GM12801 (cell line): ENCODE data around the gene NPAS2.

ENCODE experiments used
- TF ChIP-seq, protein P1 (sequence below): IDR thresholded peaks from one replicate; pipeline ENCODE4 v1.5.1; 2011; ENCODE audit warnings: control low read depth; ENCODE audit not compliant: insufficient read length; ENCODE audit errors: extremely low read depth

Gene NPAS2

DNA sequence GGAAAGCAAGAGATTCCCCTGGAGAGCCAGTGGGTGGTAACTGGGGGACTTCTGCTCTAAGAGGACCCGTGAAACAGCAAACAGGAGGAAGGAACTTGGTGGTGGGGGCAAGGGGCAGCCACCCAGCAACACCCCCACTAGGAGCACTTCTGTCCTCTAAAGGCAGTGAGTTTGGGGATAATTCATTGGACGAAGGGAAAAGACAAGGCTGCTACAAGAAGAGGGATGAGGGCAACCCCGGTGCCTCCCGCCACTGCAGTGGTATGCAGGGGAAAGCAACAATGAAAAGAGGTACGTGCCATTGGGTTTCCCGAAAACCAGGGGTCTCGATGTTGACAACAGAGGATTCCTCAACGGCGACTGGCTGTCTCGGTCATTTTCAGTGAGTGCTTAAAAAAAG, 191.2 kb downstream of the NPAS2 start:
- TF ChIP-seq, protein P1, sequence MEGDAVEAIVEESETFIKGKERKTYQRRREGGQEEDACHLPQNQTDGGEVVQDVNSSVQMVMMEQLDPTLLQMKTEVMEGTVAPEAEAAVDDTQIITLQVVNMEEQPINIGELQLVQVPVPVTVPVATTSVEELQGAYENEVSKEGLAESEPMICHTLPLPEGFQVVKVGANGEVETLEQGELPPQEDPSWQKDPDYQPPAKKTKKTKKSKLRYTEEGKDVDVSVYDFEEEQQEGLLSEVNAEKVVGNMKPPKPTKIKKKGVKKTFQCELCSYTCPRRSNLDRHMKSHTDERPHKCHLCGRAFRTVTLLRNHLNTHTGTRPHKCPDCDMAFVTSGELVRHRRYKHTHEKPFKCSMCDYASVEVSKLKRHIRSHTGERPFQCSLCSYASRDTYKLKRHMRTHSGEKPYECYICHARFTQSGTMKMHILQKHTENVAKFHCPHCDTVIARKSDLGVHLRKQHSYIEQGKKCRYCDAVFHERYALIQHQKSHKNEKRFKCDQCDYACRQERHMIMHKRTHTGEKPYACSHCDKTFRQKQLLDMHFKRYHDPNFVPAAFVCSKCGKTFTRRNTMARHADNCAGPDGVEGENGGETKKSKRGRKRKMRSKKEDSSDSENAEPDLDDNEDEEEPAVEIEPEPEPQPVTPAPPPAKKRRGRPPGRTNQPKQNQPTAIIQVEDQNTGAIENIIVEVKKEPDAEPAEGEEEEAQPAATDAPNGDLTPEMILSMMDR: no peak

DNA sequence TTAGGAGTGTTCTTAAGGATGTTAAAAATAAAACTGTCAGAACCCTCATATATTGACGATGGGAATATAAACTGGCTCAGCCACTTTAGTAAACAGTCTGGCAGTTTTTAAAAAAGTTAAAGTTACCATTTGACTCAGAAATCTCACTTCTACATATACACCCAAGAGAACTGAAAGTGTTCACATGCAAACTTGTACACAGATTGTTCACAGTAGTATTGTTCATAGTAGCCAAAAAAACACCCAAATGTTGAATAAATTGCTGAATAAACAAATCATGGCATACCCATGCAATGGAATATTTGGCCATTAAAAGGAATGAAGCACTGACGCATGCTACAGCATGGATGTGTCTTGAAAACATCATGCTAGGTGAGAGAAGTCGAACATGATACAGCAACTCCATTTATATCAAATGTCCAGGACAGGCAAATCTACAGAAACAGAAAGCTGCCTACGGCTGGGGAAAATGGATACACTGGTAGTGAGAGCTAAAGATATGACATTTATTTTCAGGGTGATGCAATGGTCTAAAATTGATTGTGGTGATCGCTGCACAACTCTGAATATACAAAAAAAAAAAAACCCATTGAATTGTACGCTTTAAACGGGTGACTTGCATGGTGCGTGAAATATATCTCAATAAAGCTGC, 192.2 kb downstream of the NPAS2 start:
- TF ChIP-seq, protein P1: no peak

DNA sequence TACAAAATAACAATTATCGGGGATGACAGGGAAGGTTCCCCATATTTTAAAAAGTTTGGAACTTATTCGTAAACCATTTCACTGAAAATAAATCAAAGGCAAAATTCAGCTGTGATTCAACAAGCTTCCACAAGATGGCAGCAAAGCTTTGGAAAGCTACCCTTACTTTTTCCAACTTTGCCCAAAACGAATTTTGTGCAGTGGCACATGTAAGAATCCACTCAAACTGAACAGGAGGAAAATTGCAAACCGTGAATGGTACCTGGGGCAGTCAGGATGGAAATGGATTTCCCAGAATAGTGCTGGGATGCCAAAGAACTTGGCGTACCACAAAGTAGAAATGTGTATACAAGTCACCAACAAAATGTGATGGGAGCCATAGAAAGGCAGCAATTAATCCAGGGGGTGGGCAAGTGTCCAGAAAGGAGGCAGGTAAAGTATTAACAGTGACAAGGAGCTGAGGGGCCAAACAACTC, 192.8 kb downstream of the NPAS2 start:
- TF ChIP-seq, protein P1: no peak

DNA sequence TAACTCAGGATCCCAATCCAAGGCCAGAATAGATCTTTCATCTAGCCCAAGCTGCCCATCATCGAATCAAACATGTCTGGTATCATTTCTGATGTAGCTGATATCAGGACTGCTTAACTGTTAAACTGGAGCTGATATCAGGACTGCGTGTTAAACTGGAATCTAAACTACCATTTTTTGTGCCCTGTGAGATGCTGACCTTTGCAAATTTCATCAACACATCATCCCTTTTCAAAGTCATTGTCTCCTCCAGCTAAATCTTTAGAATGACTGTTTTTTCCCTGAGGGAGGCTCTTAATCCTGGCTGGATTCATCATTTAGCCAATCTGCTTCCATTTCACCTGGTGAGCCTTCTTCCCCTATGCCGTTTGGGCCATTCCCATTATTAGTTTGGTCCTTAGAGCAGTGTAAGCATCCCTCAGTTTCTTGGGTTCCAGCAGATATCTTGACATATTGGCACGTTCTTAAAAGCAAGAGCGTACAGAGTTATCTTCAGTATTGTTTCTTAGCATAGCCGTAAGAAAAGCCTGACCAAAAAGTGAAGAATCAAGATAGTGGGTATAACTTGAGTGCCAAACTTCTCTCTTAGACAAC, 194.4 kb downstream of the NPAS2 start:
- TF ChIP-seq, protein P1: no peak

DNA sequence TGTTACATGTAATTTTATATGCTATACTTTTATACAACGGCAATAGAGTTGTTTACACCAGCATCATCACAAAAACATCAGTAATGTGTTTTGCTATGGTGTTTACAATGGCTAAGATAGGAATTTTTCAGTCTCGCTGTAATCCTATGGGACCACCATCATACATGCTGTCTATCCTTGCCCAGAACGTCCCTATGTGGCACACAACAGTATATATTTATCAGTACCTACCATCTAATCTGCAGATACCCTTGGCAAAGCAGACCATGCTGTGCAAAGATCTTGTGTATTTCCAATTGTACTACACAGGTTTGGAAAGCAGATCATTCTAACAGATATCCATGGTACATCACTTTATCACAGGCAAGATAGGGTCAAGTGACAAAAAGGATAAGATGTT, 197.4 kb downstream of the NPAS2 start:
- TF ChIP-seq, protein P1: no peak

DNA sequence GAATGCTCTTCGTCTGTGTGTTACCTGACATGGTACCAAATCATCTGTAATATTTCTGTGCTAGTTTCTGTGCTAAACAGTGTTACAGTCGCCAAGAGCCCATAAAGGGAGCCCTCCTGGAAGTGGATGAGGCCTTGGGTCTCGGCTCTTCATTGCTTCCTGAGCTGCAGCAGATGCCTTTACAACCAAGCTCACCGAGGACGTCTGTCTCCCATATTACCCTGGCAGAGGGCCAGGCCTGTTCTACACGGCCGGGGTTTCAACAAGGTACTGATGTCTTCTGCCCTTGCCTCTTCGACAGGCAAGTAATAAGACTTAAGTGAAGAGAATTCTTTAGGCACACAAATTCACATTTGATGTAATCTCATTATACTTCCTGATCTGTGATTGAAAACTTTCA, 199.0 kb downstream of the NPAS2 start:
- TF ChIP-seq, protein P1: no peak

DNA sequence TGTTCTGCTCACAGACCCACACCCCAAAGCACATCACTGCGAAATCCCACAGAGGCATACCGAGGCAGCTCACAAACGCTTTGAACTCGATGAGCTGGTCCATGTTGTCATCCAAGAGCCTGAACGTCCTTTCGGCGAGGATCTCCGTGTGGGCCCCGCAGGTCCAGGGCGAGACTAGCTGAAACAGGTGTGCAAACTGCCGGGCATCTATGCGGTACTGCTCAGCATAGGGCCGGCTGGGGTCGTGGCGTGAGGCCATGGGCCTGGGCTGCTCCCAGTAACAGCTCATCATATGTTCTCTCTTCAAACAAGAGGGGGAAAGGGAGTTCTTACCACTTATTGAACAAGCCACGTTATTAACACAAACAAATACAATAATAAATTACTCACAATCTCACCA, 202.3 kb downstream of the NPAS2 start:
- TF ChIP-seq, protein P1: no peak
